ENCODE data around the gene WIPF3.

WIPF3 gene

GRCh38 chr7:29895559-29895958, 89.3 kb downstream of the WIPF3 start:
- no peak for TF ChIP-seq CTCF (IDR thresholded peaks at IDR 0.05; ENCODE audit: low read depth, low read length)
- no peak for DNase-seq (ENCODE audit: extremely low read depth, low read depth)

- DNase-seq (ENCODE audit: extremely low read depth, low read depth) = no peak
- TF ChIP-seq CTCF (IDR thresholded peaks at IDR 0.05; ENCODE audit: low read depth, low read length) = no peak
Measured at GRCh38 chr7:29896685-29897411, 90.5 kb downstream of the WIPF3 start.

- no peak for DNase-seq (ENCODE audit: extremely low read depth, low read depth)
- no peak for TF ChIP-seq CTCF (IDR thresholded peaks at IDR 0.05; ENCODE audit: low read depth, low read length)
Measured at GRCh38 chr7:29898301-29898700, 92.0 kb downstream of the WIPF3 start.

- TF ChIP-seq CTCF (IDR thresholded peaks at IDR 0.05; ENCODE audit: low read depth, low read length) = no peak
- DNase-seq (ENCODE audit: extremely low read depth, low read depth) = no peak
Measured at GRCh38 chr7:29900745-29901144, 94.4 kb downstream of the WIPF3 start.

GRCh38 chr7:29906200-29907022, 100.1 kb downstream of the WIPF3 start:
- no peak for TF ChIP-seq CTCF (IDR thresholded peaks at IDR 0.05; ENCODE audit: low read depth, low read length)
- no peak for DNase-seq (ENCODE audit: extremely low read depth, low read depth)

- TF ChIP-seq CTCF (IDR thresholded peaks at IDR 0.05; ENCODE audit: low read depth, low read length) = no peak
- no peak for DNase-seq (ENCODE audit: extremely low read depth, low read depth)
Measured at GRCh38 chr7:29914180-29914579, 107.9 kb downstream of the WIPF3 start.

Measured in AG09319 (cell line).